ENCODE measurements around the gene RNF169.
"Not testable (repeated sequence)": the region's sequence is repeated elsewhere in the genome, so short reads cannot be mapped to it uniquely, and the experiment has no call there.

RNF169 gene

DNA sequence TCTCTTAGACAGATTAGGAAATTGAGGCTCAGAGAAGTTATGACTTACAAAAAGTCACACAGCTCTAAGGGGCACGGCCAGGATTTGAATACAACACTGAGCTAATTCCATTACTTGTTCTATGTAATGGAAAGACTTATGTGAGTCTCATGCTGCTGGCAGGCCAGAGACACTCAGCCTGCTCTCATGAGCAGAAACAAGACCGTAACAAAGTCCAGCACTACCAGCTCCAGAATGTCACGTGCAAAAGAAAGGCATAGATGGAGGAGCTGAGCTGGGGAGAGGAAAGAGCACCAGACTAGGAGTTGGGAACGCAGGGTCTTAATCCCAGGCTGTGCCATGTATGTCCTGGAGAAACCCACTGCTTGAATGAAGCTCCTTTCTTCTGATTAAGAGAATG is 19.3 kb upstream of the RNF169 start:
- no peak for DNase-seq

DNA sequence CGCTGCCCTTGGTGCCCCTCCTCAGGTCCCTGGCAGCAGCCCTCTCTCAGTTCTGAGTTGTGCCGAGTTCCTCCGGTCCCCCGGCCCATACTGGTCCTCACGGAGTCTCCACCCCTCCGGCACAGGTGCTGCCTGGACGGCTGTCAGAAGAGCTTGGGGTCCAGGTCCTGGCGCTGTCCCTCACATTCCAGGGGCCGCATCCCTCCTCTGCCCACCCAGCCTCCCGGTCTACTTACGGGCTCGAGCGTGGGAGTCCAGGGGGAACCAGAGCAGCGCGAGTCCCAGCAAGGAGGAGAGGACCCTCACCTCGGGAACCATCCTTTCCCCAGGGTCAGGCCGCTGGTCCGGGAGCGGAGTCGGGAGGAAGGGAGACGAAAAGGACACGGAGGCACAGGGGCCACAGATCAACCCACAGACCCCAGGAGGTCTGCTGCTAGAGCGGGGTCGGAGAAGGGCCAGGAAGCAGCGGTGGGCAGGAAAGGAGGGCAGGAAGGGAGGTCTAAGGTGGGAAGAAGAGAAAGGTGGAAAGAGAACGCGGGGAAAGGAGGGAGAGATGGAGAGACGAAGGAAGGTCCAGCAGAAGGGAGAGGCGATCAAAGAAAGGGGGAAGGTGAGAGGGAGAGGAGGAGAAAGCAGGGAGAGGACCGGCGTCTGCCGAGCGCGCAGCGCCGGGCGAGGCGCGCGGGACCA is 17.9 kb upstream of the RNF169 start:
- DNase-seq: no peak

DNA sequence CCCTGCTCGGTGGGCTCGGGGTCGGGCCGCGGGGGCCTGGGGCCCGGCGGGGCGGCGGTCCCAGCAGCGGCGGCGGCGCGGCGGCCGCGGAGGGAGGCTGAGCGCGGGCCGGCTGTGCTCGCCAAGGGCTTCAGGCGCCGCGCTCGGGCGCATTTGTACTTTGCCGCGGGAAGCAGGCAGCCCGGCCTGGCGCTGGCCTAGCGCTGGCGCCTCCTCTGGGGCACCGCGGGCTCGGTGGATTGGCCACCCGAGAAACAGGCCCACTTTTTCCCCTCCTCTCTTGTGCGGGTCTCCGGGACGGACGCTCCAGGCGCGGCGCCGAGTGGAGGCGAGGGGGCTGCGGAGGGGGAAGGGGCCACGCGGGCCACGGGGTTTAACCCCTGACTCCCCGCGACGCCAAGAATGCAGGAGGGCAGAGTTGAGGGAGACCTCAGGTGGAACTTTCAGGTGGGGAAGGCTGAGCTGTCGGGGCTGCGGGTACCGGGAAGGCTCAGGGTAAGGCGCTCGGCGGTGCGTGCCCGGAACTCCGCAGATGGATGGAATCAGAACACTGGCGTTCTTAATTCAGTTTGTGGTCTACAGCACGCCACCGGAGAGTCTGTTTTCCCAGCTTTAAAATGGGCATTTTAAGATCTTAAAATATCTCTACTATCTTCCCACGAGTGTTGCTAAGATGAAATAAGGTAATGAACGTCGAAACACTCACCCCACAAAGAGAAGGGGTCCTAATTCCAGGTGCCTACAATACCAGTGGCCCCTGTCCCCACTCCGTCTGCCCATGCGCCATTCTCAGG is 17.2 kb upstream of the RNF169 start, which contains the start of gene CHRDL2:
Gene CHRDL2, minus strand, starts transcription at position 126 of the 794 bp plus-strand sequence. CDS start 538 bp downstream, outside the sequence.
- DNase-seq: no peak

DNA sequence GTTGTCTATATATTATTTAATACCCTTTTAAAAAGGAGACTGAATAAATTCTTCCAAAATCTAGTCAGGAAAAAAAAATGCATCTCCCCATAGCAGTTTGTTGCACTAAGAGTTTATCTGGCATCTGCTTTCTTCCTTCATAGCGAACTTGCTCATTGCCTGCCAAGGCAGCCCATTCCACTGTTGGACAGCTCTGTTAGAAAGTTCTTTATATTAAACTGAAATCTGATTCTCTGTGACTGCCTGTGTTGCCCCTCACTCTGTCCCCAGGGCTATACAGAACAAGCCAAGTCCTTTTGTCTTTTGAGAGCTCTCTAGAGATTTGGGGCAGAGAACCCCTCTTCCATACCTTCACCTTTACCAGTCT is 14.1 kb upstream of the RNF169 start:
- no peak for DNase-seq

DNA sequence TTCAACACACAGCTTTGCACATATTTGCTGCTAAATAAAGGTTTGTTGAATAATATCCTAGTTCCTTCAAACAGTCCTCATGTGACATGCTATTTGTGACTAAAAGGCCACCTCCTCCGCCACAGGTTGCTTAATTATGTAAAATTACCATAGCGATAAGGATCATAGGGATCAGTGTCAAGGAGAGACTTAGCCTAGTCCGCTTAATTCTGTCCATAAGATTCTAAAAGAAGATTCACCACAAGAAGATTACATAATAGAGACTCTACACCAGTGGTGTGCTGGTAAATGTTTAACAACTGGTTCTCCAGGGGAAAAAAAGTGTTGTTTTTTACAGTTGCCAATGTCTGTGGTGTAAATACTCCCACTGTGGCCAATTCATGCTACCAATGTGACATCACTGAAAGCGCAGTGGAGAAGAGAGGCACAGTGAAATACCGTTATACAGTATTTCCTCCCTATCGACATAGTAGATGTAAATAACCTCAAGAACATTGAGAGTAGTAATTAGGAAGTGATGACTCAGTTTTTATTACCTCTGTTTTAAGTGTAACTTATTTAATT is 13.2 kb upstream of the RNF169 start:
- DNase-seq: no peak

DNA sequence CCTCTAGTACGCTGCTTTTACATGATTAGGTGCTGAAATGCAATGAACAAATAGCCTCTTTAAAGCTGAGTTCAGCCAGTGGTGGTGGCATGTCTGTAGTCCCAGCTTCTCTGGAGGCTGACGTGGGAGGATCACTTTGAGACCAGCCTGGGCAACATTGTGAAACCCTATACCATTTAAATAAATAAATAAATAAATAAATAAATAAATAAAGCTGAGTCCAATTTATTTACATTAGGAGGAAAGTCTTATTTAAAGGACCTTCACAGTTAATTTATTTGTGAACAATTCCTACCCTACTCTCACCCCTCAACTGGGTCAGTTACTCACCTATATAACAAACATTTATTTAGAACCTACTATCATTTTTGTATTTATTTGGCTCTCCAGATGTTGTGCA is 12.6 kb upstream of the RNF169 start:
- DNase-seq: no peak

- peak; percentile 60 for DNase-seq
Observed at GRCh38 chr11:74739546-74740270, 8.9 kb upstream of the RNF169 start.

GRCh38 chr11:74742070-74742469 is 6.6 kb upstream of the RNF169 start:
- no peak for DNase-seq

DNA sequence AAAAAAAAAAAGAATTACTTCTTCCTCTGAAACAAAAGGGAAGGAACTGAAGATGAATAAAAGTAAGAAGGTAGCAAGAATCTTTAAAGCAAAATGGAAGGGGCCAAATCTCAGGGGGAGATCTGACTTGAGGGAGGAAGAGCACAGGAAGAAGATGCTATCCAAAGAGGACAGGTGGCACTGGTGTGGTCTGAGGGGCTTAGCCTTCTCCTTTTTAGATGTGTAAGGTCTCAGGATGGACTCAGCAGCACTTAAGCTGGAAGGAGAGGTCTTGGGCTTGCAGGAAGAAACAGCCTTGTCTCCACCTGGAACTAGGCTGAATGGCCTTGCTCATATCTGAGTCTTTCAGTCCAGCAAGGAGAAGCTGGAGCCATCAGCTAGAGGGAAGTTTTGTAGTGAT is 5.0 kb upstream of the RNF169 start:
- DNase-seq: no peak

GRCh38 chr11:74744277-74744676 is 4.4 kb upstream of the RNF169 start:
- no peak for DNase-seq

DNA sequence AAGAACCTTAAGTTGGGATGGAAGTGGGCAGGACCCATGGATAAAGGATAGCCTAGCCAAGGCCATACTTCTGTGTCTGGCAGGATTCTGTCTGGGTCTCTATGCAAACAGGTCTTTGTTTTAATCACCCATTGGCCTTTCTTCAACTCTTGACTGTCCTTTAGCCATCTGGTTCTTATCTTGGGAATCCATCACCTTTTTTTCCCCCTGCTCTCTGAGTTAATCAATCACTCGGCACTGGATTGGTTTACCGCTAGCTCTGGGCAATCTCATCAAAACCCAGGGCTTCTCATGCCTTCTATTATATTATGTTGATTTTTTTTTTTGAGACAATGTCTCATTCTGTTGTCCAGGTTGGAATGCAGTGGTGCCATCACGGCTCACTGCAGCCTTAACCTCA is 1.8 kb upstream of the RNF169 start:
- no peak for DNase-seq

GRCh38 chr11:74749127-74749964 is 697 bp downstream of the RNF169 start:
- DNase-seq: peak; percentile 25

GRCh38 chr11:74749965-74750296 is 1.3 kb downstream of the RNF169 start:
- DNase-seq: no peak

DNA sequence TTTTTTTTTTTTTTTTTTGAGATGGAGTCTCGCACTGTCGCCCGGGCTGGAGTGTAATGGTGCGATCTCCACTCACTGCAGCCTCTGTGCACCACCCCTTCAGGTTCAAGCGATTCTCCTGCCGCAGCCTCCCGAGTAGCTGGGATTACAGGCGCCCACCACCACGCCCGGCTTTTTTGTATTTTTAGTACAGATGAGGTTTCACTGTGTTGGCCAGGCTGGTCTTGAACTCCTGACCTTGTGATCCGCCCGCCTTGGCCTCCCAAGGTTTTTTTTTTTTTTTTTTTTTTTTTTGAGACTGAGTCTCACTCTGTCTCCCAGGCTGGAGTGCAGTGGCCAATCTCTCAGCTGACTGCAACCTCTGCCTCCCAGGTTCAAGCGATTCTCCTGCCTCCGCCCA is 1.9 kb downstream of the RNF169 start:
- not testable (repeated sequence) for DNase-seq

DNA sequence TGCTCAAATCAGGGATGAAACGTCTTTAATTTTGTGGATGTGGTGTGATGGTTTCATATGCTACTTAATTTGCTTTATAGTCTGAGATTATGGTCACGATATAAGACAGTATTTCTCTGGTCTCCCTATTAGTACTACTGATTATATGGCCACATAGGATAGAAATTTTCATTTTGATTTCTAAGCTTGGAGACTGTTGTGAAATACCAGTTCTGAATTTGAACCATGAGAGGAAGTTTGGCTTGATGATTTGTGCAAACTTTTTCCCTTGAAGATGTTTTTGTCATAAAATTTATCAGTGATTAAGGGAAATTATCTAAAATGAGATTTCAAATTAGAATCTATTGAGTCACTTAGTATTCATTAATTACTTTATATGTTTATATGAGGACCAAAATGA is 2.7 kb downstream of the RNF169 start:
- DNase-seq: no peak

GRCh38 chr11:74754507-74755252 is 6.0 kb downstream of the RNF169 start:
- no peak for DNase-seq

DNA sequence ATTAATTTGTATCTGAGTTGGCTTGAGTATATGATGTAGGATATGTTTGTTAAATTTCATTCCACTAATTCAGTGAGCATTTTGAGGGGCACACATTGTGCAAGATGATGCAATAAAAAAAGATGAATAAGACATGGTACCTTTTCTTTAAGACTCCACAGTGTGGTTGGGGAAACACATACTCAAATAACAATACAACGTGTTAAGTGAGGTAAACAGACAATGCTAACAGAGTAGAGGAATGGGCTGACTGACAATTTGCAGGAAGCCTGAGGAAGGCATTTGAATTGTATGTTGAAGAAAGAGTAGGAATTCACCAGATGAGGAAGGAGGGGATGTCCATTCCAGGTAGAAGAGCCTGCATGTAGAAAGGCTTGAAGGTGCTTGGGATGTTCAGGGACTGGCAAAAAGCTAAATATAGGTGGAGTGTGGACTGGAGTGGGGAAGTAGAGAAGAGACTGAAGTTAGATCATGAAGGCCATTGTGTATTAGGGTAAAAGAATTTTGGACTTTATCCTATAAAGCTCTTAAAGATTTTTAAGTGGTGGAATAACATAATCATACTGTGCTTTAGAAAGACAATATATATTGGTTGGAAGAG is 6.8 kb downstream of the RNF169 start:
- no peak for DNase-seq

GRCh38 chr11:74756571-74756970 is 7.9 kb downstream of the RNF169 start:
- DNase-seq: no peak

- no peak for DNase-seq
Observed at GRCh38 chr11:74766905-74767304, 18.3 kb downstream of the RNF169 start.

GRCh38 chr11:74768172-74768651 is 19.6 kb downstream of the RNF169 start:
- DNase-seq: not testable (repeated sequence)

DNA sequence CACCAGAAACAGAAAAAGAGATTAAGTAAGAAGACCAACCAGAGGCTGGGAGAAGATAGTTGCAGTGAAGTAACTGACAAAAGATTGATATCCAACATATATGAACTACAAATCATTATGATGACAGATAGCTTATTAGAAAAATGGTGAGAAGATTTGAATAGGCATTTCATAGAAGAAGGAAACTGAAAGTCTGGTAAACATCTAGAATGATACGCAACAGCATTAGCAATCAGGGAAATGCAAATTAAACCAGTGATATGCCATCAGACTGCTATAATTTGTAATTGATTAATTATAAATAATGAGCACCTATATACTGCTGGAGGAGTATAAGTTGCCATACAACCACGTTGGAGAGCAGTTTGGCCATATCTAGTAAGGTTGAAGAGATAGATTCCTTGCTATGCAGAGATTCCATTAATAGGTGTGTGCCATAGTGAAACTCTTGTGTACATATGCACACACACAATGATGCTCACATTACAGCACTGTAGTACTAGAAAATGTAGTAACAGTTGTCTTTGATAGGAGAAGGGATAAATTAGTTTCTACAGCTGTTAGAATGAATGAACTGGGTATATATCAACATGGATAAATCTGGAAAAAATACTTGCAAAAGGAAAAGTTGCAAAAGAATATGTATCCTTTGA is 20.5 kb downstream of the RNF169 start:
- DNase-seq: no peak

Data from NCI-H2029 (cell line).